SU-DHL-6 (cell line): ENCODE measurements around the gene EPB41L5.

Experiments used
- H2AFZ ChIP-seq: fragments of 200-600 bp; sonication (generic); 2 replicates; pipeline ENCODE4 v1.6.1; 2014; ENCODE audit warnings: low read depth, mild to moderate bottlenecking, moderate library complexity, mixed read lengths, antibody characterized with exemption, low read length; ENCODE audit not compliant: severe bottlenecking
- H3F3A ChIP-seq: fragments of 200-600 bp; shearing (Covaris generic); 2 replicates; pipeline ENCODE4 v1.6.0; 2016; ENCODE audit warnings: antibody characterized with exemption, mild to moderate bottlenecking; ENCODE audit not compliant: insufficient read depth
- H3K27ac ChIP-seq: fragments of 200-600 bp; sonication (generic); 2 replicates; pipeline ENCODE4 v1.5.1; 2016; ENCODE audit warnings: low read depth, mild to moderate bottlenecking, low read length, moderate library complexity, mixed read lengths
- H3K27me3 ChIP-seq: fragments of 200-600 bp; sonication (generic), shearing (Covaris generic); 2 replicates; pipeline ENCODE4 v1.6.0; 2014; ENCODE audit warnings: mild to moderate bottlenecking, low read length
- H3K36me3 ChIP-seq: fragments of 200-600 bp; sonication (generic); 2 replicates; pipeline ENCODE4 v1.6.1; 2014; ENCODE audit warnings: mild to moderate bottlenecking, low read length, mixed read lengths
- H3K4me2 ChIP-seq: fragments of 300-600, 200-600 bp; shearing (Covaris generic), sonication (generic); 2 replicates; pipeline ENCODE4 v1.6.0; 2014; ENCODE audit warnings: low read length, low read depth, mild to moderate bottlenecking; ENCODE audit not compliant: poor library complexity, severe bottlenecking
- H3K4me3 ChIP-seq: fragments of 200-600 bp; sonication (generic); 2 replicates; pipeline ENCODE4 v1.5.1; 2014; ENCODE audit warnings: antibody characterized with exemption, low read length, mild to moderate bottlenecking, mixed read lengths; ENCODE audit not compliant: insufficient read depth, poor library complexity, severe bottlenecking
- H3K79me2 ChIP-seq: fragments of 200-600 bp; sonication (generic); 2 replicates; pipeline ENCODE4 v1.6.1; 2014; ENCODE audit warnings: mild to moderate bottlenecking, low read length, moderate library complexity; ENCODE audit not compliant: insufficient read depth
- H3K9ac ChIP-seq: fragments of 200-600 bp; sonication (generic); 2 replicates; pipeline ENCODE4 v1.7.0; 2014; ENCODE audit warnings: mild to moderate bottlenecking, low read length
- H3K9me2 ChIP-seq: fragments of 200-600 bp; sonication (generic); replicated peaks from 2 replicates; pipeline ENCODE4 v1.6.1; 2014; ENCODE audit warnings: low read length; ENCODE audit not compliant: insufficient read depth
- H3K9me3 ChIP-seq: fragments of 200-600 bp; sonication (generic); 2 replicates; pipeline ENCODE4 v1.6.1; 2014; ENCODE audit warnings: low read length, mixed read lengths; ENCODE audit not compliant: insufficient read depth
- H4K20me1 ChIP-seq: fragments of 200-600 bp; sonication (generic); 2 replicates; pipeline ENCODE4 v1.6.1; 2014; ENCODE audit warnings: low read depth, mild to moderate bottlenecking, antibody characterized with exemption, low read length, moderate library complexity, mixed read lengths
- CTCF ChIP-seq: fragments of 200-600 bp; sonication (generic); IDR thresholded peaks from one replicate; pipeline ENCODE4 v1.5.1; 2017; ENCODE audit warnings: antibody characterized with exemption, mild to moderate bottlenecking, low read length, moderate library complexity; ENCODE audit not compliant: insufficient read depth, poor library complexity, severe bottlenecking
- EZH2phosphoT487 ChIP-seq: fragments of 200-600 bp; sonication (generic), shearing (Covaris generic); conservative IDR thresholded peaks from 2 replicates; pipeline ENCODE4 v1.6.1; 2018; ENCODE audit warnings: mild to moderate bottlenecking, antibody characterized with exemption, low read length, moderate library complexity, mixed read lengths

The EPB41L5 gene

GRCh38 chr2:120016800-120017199 lies 3.9 kb downstream of the EPB41L5 start:
- H3F3A ChIP-seq = peaks cover 4% of the 10 kb centered on the region; the same call in 1 of the 2 replicates
- no peak for TF ChIP-seq EZH2phosphoT487
- no peak for TF ChIP-seq CTCF
- H3K79me2 ChIP-seq = no peaks in the 10 kb centered on the region
- no peaks in the 10 kb centered on the region for H3K9me3 ChIP-seq
- no peak overlapping the region for H3K4me3 ChIP-seq
- H3K27ac ChIP-seq = no peak overlapping the region
- no peak overlapping the region for H3K4me2 ChIP-seq
- H3K27me3 ChIP-seq = no peaks in the 10 kb centered on the region
- H2AFZ ChIP-seq = no peak overlapping the region
- no peak overlapping the region for H3K9ac ChIP-seq
- H3K36me3 ChIP-seq = no peaks in the 10 kb centered on the region
- H4K20me1 ChIP-seq = no peaks in the 10 kb centered on the region; the same call in 1 of the 2 replicates
- no peaks in the 10 kb centered on the region for H3K9me2 ChIP-seq

- Histone ChIP-seq H3K9ac (no peak overlapping the region), H3K27me3 (no peaks in the 10 kb centered on the region), H4K20me1 (no peaks in the 10 kb centered on the region; the same call in 1 of the 2 replicates), H3K36me3 (no peaks in the 10 kb centered on the region), H3K9me3 (no peaks in the 10 kb centered on the region), H3K4me2 (no peak overlapping the region), H3K4me3 (no peak overlapping the region), H3K79me2 (no peaks in the 10 kb centered on the region), H3K27ac (no peak overlapping the region), H3K9me2 (no peaks in the 10 kb centered on the region), H3F3A (peaks cover 4% of the 10 kb centered on the region; the same call in 1 of the 2 replicates), H2AFZ (no peak overlapping the region)
- no peak for TF ChIP-seq EZH2phosphoT487
- no peak for TF ChIP-seq CTCF
Measured at GRCh38 chr2:120017201-120017600, 4.3 kb downstream of the EPB41L5 start.

GRCh38 chr2:120018549-120018948 lies 5.7 kb downstream of the EPB41L5 start:
- H3K27me3 ChIP-seq = no peaks in the 10 kb centered on the region
- H3K36me3 ChIP-seq = no peaks in the 10 kb centered on the region
- H3K4me2 ChIP-seq = no peak overlapping the region

More at GRCh38 chr2:120018549-120018948, 5.7 kb downstream of the EPB41L5 start:
- no peak overlapping the region for H3K4me3 ChIP-seq
- TF ChIP-seq EZH2phosphoT487 = no peak
- no peak for TF ChIP-seq CTCF
- no peaks in the 10 kb centered on the region for H3K79me2 ChIP-seq
- H4K20me1 ChIP-seq = no peaks in the 10 kb centered on the region; the same call in 1 of the 2 replicates
- no peak overlapping the region for H3K27ac ChIP-seq
- H3K9me3 ChIP-seq = no peaks in the 10 kb centered on the region
- no peak overlapping the region for H3K9ac ChIP-seq
- H3K9me2 ChIP-seq = no peaks in the 10 kb centered on the region
- H3F3A ChIP-seq = peaks cover 4% of the 10 kb centered on the region; the same call in 1 of the 2 replicates
- no peak overlapping the region for H2AFZ ChIP-seq
